Stimulated activated naive CD8-positive, alpha-beta T cell treated with anti-CD3 and anti-CD28 coated beads, Interleukin-15, Interleukin-2, amounts not matched to agents 100 U/mL and 50 U/mL, for 24 hours (primary cell): Measurements from ENCODE around the gene ZNF638.
"Not testable (repeated sequence)": the region's sequence is repeated elsewhere in the genome, so short reads cannot be mapped to it uniquely, and the experiment has no call there.

ENCODE experiments used
- ATAC-seq: fragments of 150-1000 bp; cut with Tn5 transposase; one replicate; pipeline ENCODE4 v1.10.0; 2021
- DNase-seq: peaks from one replicate; pipeline ENCODE4 v3.0.0; 2021

The ZNF638 gene

GRCh38 chr2:71331581-71332434 is at the start of gene ZNF638:
Gene ZNF638, plus strand, starts transcription at chr2:71331782. Its CDS starts 17,173 bp downstream, at chr2:71348955.
- ATAC-seq = peak; percentile 98

GRCh38 chr2:71281950-71282349 is 49.6 kb upstream of the ZNF638 start:
- ATAC-seq = no peak

More at GRCh38 chr2:71331581-71332434, at the start of gene ZNF638:
- peak; percentile 93 for DNase-seq

GRCh38 chr2:71282493-71282892 is 49.1 kb upstream of the ZNF638 start:
- DNase-seq (no peak), ATAC-seq (no peak)

More at GRCh38 chr2:71281950-71282349, 49.6 kb upstream of the ZNF638 start:
- no peak for DNase-seq

- DNase-seq = no peak
- no peak for ATAC-seq
Observed at GRCh38 chr2:71283131-71283530, 48.5 kb upstream of the ZNF638 start.

GRCh38 chr2:71285706-71286105 is 45.9 kb upstream of the ZNF638 start:
- ATAC-seq (no peak), DNase-seq (no peak)

GRCh38 chr2:71291398-71291797 is 40.2 kb upstream of the ZNF638 start:
- DNase-seq (no peak), ATAC-seq (no peak)

- ATAC-seq (no peak), DNase-seq (no peak)
Observed at GRCh38 chr2:71292159-71292558, 39.4 kb upstream of the ZNF638 start.

GRCh38 chr2:71298914-71299313 is 32.7 kb upstream of the ZNF638 start:
- ATAC-seq (no peak), DNase-seq (no peak)

- ATAC-seq = no peak
- no peak for DNase-seq
Observed at GRCh38 chr2:71299507-71299906, 32.1 kb upstream of the ZNF638 start.

- ATAC-seq = no peak
- DNase-seq = no peak
Observed at GRCh38 chr2:71303849-71304248, 27.7 kb upstream of the ZNF638 start.

GRCh38 chr2:71306762-71307161 is 24.8 kb upstream of the ZNF638 start:
- ATAC-seq (no peak), DNase-seq (no peak)

GRCh38 chr2:71313016-71313766 is 18.4 kb upstream of the ZNF638 start:
- no peak for DNase-seq
- ATAC-seq = no peak

GRCh38 chr2:71317060-71317459 is 14.5 kb upstream of the ZNF638 start:
- no peak for DNase-seq
- no peak for ATAC-seq

- not testable (repeated sequence) for DNase-seq, ATAC-seq
Observed at GRCh38 chr2:71317900-71318299, 13.7 kb upstream of the ZNF638 start.

- ATAC-seq = no peak
- no peak for DNase-seq
Observed at GRCh38 chr2:71323386-71323785, 8.2 kb upstream of the ZNF638 start.

GRCh38 chr2:71326968-71327367 is 4.6 kb upstream of the ZNF638 start:
- no peak for DNase-seq
- ATAC-seq = no peak

GRCh38 chr2:71327916-71328315 is 3.7 kb upstream of the ZNF638 start:
- no peak for DNase-seq
- ATAC-seq = no peak

GRCh38 chr2:71330155-71330554 is 1.4 kb upstream of the ZNF638 start:
- ATAC-seq (no peak), DNase-seq (no peak)

GRCh38 chr2:71330585-71331330 is 824 bp upstream of the ZNF638 start:
- ATAC-seq = no peak

GRCh38 chr2:71331331-71331580 is 326 bp upstream of the ZNF638 start:
- peak; percentile 42 for DNase-seq
- ATAC-seq = not testable (repeated sequence)

More at GRCh38 chr2:71330585-71331330, 824 bp upstream of the ZNF638 start:
- no peak for DNase-seq

GRCh38 chr2:71332435-71332796 is 834 bp downstream of the ZNF638 start:
- DNase-seq = no peak
- no peak for ATAC-seq

- DNase-seq = no peak
- no peak for ATAC-seq
Observed at GRCh38 chr2:71333619-71334018, 2.0 kb downstream of the ZNF638 start.

- DNase-seq (no peak), ATAC-seq (no peak)
Observed at GRCh38 chr2:71336384-71336783, 4.8 kb downstream of the ZNF638 start.
